ENCODE measurements around the gene SCN5A.

Gene SCN5A

DNA sequence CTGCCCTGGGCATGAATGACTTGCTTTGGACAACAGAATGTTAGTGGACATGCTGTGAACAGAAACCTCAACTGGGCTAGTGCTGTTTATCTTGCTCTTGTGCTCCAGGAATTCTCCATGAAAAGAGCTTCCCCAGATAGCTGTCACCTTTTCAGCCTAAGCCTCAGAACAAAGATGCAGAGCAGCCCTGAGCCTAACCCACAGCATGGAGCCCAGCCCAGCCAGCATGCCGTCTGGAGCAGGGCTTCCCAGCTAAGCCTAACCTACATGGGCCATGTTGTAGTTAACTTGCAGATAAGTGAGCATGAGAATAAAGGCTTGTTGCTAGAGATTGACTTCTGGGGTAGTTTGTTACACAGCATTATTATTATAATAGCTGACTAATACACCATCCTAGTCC is 48.9 kb downstream of the SCN5A start:
- DNase-seq (ENCODE audit: low spot score): no peak

DNA sequence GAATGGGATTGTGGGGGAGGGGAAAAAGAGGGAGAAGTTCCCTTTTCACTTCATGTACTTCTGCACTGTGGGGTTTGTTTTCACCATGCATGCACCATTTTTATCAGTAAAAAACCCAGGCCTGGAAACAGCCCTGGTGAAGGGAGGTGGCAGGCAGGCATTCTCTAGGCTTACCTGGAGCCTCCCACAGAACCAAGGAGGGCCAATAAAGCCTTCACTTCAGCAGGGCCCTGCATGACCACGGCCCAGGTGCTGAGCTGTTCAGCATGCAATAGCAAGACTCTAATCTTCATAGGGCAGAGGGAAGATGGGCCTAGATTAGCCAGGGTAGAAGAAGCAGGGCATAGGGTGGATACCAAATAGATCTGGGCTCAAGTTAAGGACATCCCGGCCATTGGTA is 49.6 kb downstream of the SCN5A start:
- no peak for DNase-seq (ENCODE audit: low spot score)

DNA sequence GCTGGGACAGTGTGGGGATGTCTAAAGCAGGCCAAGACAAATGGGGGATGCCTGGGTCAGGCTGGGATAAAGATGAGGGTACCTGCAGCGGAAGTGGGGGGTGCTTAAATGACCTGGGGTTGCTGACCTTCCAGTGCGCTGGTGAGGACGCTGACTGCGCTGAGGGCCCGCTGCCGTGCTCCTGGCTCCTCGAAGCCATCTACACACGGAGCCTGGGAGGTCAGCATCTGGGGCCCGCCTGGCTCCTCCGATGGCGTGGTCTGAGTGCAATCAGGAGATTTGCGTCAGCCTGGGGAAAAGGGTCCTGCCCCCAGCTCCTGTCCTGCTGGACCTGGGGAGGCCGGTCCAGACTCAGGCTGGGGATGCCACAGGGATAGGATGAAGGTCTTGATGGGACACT is 50.7 kb downstream of the SCN5A start:
- DNase-seq (ENCODE audit: low spot score): no peak

DNA sequence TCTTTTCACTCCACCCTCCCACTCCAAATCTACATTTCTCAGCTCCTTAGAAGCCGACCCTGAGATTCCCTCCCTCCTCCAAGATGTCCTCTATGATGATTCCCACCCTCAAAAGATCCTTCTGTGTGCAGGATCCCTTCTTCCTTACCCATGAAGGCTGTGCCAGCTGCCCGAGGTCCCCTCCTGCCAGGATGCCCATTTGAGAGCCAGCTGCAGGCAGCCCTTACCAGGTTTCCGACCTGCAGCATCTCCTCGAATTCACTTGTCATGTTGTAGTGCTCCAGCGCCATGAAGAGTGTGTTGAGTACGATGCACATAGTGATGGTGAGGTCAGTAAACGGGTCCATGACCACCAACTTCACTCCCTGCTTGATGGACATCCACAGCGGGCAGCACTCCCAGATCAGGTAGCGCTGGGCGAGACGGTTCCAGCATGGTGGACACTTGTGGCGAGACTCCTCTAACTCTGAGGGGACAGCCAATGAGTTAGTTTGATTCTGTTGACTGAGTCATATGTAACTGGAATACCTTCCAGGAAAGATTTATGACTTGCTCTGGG is 51.9 kb downstream of the SCN5A start:
- DNase-seq (ENCODE audit: low spot score): no peak

DNA sequence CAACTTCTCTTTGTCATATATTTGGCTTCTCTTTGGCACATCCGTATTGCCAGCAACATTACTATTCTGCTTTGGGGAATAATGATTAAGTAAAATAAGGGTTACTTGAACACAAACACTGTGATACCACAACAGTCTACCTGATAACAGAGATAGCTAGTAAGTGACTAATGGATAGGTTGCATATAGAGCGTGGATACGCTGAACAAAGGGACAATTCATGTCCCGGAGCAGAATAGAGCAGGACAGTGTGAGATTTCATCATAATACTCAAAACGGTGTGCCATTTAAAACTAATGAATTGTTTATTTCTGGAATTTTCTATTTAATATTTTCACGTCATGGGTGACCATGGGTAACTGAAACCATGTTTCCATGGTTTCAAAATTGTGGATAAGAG is 54.1 kb downstream of the SCN5A start:
- DNase-seq (ENCODE audit: low spot score): no peak

DNA sequence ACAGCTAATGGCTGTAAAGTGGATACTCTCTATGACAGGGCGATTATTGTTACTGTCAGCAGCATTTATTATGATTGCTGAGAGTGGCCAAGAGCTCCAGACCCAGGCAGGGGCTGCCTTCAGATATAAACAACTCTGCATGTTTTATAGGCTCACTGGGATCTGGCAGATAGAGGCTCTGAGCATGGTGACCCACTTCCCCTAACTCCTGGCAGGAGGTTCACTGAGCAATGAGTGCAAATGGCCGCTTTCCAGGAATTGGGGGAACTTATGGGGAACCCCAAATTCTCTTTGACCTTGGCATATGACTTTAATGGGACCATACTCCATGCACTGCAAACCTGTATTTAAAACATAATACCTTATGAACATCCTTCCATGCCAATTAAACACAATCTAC is 59.0 kb downstream of the SCN5A start:
- DNase-seq (ENCODE audit: low spot score): no peak

DNA sequence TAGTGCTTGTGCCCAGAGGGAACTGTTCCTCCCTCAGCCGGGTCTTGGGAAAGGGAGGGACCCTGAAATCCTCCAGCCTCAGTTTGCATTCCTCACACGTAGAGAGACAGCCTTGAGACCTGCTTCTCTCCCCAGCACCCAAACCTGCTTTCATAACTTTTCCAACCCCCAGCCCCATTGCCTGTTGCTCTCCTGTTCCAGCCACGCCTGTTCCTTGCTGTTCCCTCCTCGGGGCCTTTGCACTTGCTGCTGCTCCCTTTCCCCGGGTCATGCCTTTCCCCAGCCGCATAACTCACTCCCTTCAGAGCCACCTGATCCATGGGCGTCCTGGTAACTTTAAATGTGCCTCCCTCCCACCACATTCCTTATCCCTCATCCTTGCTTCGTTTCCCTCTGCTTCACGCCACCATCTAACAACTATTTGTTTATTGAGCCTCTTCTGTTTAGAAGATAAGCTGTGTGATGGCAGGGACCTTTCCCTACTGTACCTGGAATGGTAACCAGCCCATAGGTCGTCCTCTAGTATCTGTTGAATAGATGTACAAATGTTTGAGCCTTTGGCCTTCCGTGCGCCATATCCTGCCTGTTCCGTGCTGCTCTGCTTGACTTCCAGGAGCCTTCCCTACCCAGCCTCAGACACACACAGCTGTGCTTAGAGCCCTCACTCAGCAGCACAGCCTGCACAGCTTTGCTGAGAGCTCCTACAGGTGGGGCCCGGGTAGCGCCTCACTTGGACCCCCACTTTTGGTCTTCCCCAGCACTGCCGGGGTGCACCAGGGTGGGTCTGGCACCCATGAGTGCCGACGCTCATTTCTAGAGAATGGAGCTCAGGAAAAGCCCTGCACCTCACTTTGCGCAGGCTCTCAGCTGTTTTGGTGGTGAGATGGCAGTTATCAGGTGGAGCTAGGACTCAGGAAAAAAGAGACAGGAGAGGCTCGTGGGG is 60.2 kb downstream of the SCN5A start:
- DNase-seq (ENCODE audit: low spot score): no peak

DNA sequence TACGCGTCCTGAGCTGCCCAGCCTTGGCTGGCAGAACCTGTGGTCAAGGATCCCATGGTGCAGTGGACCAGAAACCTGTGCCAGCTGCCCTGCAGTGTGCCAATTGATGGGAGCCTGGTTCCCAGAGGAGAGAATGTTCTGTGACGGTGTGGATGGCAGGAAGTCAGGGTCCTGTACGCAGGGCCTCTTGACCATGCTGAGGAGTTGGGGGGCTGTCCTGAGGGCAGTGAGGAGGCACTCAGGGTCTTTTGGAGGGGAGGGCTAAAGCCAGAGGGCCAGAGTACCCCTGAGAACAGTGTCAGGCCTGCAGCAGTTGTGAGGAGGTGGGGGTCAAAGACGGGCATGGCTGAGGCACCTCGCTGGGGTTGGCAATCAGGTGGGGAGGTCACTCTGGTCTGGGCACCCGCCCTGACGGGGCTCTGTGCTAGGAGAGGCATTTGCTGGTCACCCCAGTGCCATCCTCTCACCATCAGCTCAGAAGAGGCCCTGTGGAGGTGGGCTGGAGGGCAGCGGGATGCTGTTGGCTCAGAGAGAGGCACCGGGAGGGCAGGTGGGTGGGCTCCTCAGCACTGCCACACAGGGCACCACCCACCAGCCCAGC is 61.0 kb downstream of the SCN5A start:
- DNase-seq (ENCODE audit: low spot score): no peak

DNA sequence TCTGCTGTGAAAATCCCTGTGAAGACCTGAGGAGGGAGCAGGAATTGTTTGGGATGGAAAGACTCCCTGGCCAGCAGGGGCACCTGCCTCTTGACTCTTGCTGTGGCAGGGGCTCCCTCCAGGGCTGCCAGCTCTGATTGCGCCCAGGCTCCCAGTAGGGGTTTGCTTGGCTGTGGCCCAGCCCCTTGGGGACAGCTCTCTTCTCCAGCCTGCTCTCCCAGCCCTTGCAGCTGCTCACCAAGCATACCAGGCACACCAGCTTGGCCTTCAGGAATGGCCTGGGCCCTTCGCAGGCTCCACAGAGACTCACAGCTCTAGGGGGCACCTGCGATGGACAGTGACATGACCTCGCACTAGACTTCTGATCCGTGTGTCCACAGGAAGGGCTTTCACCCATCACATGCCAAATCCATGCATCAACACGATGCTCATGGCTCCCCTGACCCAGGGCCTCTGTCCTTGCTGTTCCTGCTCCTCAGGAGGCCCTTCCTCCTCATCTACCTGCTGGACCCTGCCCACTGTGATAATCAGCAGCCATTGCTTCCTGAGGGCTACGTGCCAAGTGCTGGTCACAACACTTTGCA is 61.8 kb downstream of the SCN5A start:
- no peak for DNase-seq (ENCODE audit: low spot score)

DNA sequence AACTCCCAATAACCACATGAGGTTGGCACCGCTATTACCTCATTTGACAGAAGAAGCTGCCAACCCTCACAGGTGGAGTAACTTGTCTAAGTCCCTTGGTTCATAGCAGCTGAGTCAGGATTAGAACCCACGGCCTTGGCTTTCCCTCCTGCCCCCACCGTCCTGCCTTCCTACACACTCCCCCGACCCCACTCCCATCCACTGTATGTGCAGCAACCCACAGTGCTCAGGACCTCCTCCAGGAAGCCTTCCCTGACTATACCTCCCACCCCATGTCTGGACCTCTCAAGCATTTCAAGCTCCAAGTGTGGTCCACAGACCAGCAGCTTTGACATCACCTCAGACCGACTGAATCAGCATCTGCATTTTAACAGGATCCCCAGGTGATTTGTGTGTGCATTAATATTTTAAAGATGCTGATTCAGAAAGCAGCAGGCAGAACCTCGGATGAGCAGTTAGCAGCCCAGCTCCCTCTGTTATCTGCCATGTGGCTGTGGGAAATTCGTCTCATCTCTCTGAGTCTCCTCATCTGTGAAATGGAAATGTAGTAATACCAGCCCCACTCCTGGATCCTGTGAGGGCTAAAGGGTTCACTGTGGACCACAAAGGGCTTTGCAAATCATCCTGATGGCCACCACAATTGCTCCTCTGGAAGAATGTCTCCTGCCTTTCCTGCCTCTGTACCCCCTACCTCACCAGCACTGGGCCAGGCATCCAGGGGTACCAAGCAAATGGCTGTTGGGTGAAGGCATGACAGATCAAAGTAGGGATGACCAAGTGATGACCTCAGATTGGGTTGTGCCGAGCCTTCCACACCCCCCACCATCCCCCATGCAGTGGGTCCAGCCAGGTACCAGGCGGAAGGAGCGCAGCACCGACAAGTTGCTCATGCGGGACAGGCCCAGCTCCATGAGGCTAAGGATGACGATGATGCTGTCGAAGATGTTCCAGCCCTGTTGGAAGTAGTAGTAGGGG is 62.7 kb downstream of the SCN5A start:
- no peak for DNase-seq (ENCODE audit: low spot score)

DNA sequence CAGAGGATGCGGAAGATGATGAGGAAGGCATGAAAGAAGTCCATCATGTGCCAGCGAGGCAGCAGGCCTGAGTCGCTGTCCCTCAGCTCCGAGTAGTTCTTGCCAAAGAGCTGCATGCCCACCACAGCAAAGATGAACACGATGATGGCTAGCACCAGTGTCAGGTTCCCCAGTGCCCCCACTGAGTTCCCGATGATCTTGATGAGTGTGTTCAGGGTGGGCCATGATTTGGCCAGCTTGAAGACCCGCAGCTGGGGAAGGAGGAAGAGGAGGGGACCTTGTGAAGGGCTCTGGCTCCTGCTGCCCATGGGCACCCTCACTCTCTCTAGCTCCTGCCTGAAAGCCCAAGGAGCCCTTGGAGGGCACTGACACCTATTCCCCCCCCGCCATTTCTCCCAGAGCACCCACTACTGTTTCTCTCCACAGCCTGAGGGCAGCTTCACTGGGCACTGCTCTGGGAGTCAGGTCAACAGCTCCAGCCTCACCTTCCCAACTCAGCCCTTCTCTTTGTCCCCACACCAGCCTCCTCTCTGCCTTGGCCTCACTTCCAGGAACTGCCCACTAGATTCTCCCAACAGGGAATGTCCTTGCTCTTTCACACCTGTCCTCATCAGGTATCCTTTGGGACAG is 63.6 kb downstream of the SCN5A start:
- DNase-seq (ENCODE audit: low spot score): no peak

DNA sequence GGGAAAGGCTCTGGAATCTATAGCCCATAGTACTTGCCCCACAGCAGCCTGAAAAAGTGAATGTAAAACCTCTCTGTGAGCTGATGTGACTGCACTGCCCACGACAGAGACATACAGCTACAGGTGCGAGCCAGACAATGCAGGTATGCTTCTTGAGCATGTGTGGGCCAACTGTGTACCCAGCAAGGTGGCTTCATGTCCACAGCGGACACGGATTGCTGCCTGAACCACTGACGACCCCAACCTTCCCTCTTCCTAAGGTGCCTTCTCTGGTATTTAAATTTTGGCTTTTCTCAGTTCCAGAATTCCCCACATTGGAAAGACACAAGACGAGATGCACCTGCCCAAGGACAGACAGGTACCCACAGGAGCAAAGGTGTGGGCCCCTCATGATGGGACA is 65.8 kb downstream of the SCN5A start:
- no peak for DNase-seq (ENCODE audit: low spot score)

DNA sequence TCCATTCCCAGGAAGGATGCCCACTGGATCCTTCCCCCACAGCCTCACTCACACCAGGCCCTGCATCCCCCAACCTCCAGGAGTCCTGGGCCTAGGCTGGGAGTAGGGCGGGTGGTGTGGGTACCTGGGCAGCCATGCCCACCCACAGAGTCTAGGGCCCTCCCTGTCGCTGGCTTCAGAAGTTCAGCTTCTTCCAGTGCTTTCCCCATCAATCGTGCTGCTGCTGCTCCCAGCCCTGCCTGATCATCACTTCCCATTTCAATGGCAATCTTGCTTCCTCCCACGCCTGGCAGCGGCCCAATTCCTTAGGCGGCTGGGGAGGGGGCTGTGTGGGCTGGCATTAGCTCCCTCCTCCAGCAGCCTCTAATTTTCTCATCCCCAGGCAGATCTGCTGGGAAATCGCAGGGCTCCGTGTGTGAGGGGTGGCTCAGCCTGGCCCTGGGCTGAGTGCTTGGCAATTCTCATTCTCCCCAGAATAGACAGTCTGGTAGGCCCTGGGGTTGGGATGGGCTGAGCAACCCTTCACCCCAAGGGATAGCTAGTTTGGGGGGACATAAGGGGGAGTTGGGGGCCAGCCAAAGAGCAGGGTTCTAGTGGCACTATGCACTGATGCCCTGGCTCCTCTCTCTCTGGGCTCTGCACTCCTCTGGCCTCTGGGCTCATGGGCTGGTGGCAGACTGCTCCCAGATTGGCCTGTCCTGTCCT is 66.4 kb downstream of the SCN5A start:
- peak; percentile 21 for DNase-seq (ENCODE audit: low spot score)

DNA sequence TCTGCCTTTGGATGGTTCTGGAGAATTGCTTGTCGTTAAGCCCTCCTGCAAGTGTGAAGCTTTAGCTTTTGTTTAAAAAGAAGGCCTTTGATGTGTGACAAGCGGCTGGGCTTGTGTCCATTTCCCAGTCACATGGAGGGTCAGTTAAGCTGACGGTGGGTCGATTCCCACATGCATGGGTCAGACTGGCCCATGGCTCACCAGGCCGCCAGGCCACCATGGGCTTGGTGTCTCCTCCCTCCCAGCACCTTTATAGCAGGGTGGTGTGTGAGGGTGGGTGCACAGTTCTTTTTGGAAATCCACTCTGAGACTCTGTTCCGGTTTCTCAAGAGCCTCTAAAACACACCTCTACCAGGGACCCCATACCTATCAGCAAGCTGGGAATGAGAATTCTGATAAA is 67.2 kb downstream of the SCN5A start:
- no peak for DNase-seq (ENCODE audit: low spot score)

DNA sequence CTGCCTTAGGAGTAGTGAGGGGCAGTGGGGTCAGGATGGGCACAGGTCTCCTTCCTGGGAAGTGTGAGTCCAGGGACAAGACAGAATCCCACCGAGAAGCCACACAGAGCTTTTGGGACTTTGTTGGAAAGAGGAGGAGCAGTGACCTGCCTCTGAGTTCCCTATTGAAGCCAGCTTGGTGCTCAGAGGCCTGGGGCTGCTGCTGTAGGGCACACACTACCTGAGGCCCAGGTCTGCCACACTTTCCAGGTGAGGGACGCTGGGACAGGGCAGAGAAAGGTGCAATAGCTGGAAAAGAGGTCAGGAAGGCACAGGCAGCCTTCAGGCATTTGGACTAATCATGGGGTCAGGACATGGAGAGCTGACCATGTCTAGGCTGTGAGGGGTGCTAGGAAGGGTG is 67.7 kb downstream of the SCN5A start:
- no peak for DNase-seq (ENCODE audit: low spot score)

DNA sequence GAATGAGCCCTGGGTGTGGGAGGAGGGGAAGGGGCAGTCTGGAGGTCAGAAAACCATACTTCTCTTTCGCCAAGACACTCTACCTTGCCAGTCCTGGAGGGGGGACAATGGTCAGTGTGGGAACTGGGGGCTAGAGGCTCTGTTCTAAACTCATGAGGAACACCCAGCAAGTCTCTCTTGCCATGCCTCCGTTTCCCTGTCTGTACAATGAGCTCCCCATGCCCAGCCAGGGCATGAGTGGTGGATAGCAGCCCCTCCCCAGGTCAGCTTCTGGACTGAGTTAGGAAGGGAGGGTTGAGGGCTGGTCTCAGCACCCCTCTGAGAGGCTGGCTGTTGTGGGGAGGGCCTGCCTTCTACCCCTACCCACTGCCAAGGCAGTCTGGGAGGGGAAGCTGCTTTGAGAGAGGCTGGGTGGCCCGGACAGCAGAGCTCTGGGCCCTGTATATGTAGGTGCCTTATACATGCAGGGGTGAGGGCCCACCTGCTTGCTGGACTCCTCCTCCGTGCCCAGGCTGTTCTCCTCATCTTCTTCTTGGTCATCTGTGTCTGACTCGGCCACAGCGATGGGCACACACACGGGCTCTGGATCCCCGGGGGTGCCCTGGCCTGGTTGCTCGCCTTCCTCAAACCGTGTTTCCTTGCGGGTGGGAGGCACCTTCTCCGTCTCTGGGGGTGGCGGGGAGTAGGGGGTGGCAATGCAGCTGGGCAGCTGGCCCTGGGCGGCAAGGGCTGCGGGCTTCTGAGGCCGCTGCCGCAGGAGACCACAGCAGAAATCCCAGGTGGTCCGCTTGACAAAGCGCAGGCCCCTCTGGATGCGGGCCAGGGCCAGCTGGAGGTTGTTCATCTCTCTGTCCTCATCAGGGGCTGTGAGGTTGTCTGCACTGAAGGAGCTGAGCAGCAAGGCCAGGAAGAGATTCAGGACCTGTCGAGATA is 68.8 kb downstream of the SCN5A start:
- DNase-seq (ENCODE audit: low spot score): no peak

DNA sequence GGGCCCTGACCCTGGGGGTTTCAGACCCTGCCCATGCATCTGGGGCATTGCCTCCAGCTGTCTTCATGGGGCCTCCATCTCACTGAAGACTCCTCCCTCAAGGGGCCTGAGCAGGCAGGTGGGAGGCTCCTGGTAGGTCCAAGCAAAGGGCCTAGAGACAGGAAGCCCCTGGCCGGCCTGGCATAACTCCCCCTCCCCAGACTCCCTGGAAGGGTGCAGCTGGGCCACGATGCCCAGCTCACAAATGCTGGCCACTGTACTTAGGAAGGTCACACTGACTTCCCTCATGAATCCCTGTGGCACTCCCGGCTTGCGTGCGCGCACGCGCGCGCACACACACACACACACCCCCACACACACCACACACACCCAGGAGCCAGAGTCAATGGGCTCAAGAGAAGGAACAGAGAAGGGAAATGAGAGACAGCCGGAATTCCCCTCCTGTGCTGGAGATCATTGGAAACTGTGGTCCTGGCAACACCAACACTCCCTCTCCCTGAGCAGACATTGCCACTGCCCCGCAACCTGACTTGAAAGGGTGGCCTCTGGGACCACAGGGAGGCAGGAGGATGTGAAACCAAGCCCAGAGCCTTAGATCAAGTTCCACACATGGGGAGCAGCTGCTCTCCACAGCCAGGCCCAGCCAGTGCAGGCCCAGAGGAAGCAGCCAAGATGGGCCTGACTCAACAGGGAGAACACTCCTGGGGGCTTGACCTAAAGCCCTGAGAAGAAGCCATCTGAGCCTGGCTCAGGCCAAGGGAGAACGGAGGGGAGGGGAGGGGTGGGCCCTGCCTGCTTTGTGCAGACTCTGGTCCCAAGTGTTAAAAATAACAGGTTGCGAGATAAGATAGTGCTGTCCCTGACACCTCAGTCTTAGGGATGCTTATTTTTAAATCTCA is 69.7 kb downstream of the SCN5A start:
- peak; percentile 57 for DNase-seq (ENCODE audit: low spot score)

DNA sequence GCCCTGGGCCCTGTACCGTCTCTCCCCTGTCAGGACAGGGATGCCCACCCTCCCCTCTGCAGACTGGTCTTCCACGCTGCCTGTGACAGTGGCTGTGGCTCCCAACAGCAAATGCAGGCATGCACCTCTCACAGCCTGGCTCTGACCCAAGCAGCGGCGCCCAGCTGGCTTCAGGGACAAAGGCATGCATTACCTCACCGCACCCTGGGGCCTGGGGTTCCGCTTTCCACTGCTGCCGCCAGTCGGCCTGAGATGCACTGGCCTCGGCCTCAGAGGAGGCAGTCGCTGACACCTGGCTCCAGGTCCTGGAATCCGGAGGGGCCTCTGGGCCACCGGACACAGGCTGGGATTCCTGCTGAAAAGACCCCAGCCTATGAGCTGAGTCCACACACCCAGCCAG is 70.3 kb downstream of the SCN5A start:
- DNase-seq (ENCODE audit: low spot score): no peak
